Neural cell (in vitro differentiated cells): ENCODE results near the gene MRPS10. TPM values are rescaled to one million over a fixed set of nuclear protein-coding genes. Genes with fewer than 3 reads are reported as not detected.

Experiments used
- H2AFZ ChIP-seq: fragments of 200-600, 300-800 bp; sonication (generic), shearing (Covaris generic); 2 replicates; pipeline ENCODE4 v1.6.0; 2014; ENCODE audit warnings: low read depth, mild to moderate bottlenecking, antibody characterized with exemption, low read length, moderate library complexity
- H3F3A ChIP-seq: fragments of 200-600 bp; shearing (Covaris generic); 2 replicates; pipeline ENCODE4 v1.6.1; 2016; ENCODE audit warnings: mild to moderate bottlenecking, moderate library complexity, mixed read lengths, antibody characterized with exemption, low read length; ENCODE audit not compliant: insufficient read depth, poor library complexity, severe bottlenecking
- H3K27ac ChIP-seq: fragments of 200-600, 300-800 bp; sonication (generic), shearing (Covaris generic); 2 replicates; pipeline ENCODE4 v1.5.1; 2014; ENCODE audit warnings: mild to moderate bottlenecking, low read length, moderate library complexity
- H3K27me3 ChIP-seq: fragments of 300-800, 200-600 bp; sonication (generic), shearing (Covaris generic); 2 replicates; pipeline ENCODE4 v1.6.0; 2014; ENCODE audit warnings: mild to moderate bottlenecking, low read depth, low read length, moderate library complexity; ENCODE audit not compliant: insufficient read depth
- H3K36me3 ChIP-seq: fragments of 300-800, 200-600 bp; sonication (generic), shearing (Covaris generic); 2 replicates; pipeline ENCODE4 v1.5.1; 2014; ENCODE audit warnings: mild to moderate bottlenecking, antibody characterized with exemption, low read length, moderate library complexity; ENCODE audit not compliant: insufficient read depth
- H3K4me2 ChIP-seq: fragments of 300-800, 200-600 bp; sonication (generic), shearing (Covaris generic); 2 replicates; pipeline ENCODE4 v1.6.0; 2014; ENCODE audit warnings: mild to moderate bottlenecking, low read length
- H3K4me3 ChIP-seq: fragments of 300-800, 200-600 bp; sonication (generic), shearing (Covaris generic); 2 replicates; pipeline ENCODE4 v1.5.1; 2014; ENCODE audit warnings: mild to moderate bottlenecking, low read length, moderate library complexity
- H3K79me2 ChIP-seq: fragments of 200-600 bp; shearing (Covaris generic); replicated peaks from 2 replicates; pipeline ENCODE4 v1.6.0; 2014; ENCODE audit warnings: mild to moderate bottlenecking, low read length, moderate library complexity; ENCODE audit not compliant: insufficient read depth
- H3K9ac ChIP-seq: fragments of 300-800, 200-600 bp; sonication (generic), shearing (Covaris generic); 2 replicates; pipeline ENCODE4 v1.6.1; 2016; ENCODE audit warnings: mild to moderate bottlenecking, low read length, mixed read lengths
- H3K9me2 ChIP-seq: fragments of 200-600 bp; shearing (Covaris generic); 2 replicates; pipeline ENCODE4 v1.6.1; 2016; ENCODE audit warnings: mild to moderate bottlenecking, low read length, mixed read lengths; ENCODE audit not compliant: insufficient read depth
- H3K9me3 ChIP-seq: fragments of 200-600, 300-800 bp; sonication (generic), shearing (Covaris generic); 2 replicates; pipeline ENCODE4 v1.6.1; 2016; ENCODE audit warnings: mild to moderate bottlenecking, mixed run types, low read length, moderate library complexity, mixed read lengths
- H4K20me1 ChIP-seq: fragments of 200-600 bp; shearing (Covaris generic); 2 replicates; pipeline ENCODE4 v1.6.1; 2016; ENCODE audit warnings: mild to moderate bottlenecking, mixed run types; ENCODE audit not compliant: insufficient read depth
- EP300 ChIP-seq: fragments of 450-650 bp; conservative IDR thresholded peaks from 2 replicates; pipeline ENCODE4 v1.6.1; 2014; ENCODE audit warnings: antibody characterized with exemption, mild to moderate bottlenecking, moderate library complexity; ENCODE audit not compliant: poor library complexity, severe bottlenecking
- EZH2 ChIP-seq: fragments of 200-600, 300-800 bp; shearing (Covaris generic), sonication (generic); IDR thresholded peaks from 2 replicates; pipeline ENCODE4 v1.6.1; 2014; ENCODE audit warnings: antibody characterized with exemption, low read length, borderline replicate concordance, mild to moderate bottlenecking; ENCODE audit not compliant: insufficient read depth, poor library complexity, severe bottlenecking
- MXI1 ChIP-seq: fragments of 450-650 bp; conservative IDR thresholded peaks from 2 replicates; pipeline ENCODE4 v1.6.1; 2014; ENCODE audit warnings: antibody characterized with exemption, mild to moderate bottlenecking; ENCODE audit not compliant: poor library complexity, severe bottlenecking
- POLR2AphosphoS5 ChIP-seq: IDR thresholded peaks from 2 replicates; pipeline ENCODE4 v1.6.1; 2012
- RAD21 ChIP-seq: fragments of 450-650 bp; conservative IDR thresholded peaks from 2 replicates; pipeline ENCODE4 v1.6.1; 2014; ENCODE audit warnings: antibody characterized with exemption, mild to moderate bottlenecking, moderate library complexity
- SMC3 ChIP-seq: fragments of 450-650 bp; conservative IDR thresholded peaks from 2 replicates; pipeline ENCODE4 v1.6.1; 2014; ENCODE audit warnings: antibody characterized with exemption, mild to moderate bottlenecking, moderate library complexity; ENCODE audit not compliant: poor library complexity
- TAF1 ChIP-seq: IDR thresholded peaks from 2 replicates; pipeline ENCODE4 v1.6.1; 2012; ENCODE audit warnings: low read depth
- polyA plus RNA-seq: library from polyadenylated mRNA; depleted of rRNA; stranded (reverse); fragments of >200 nt; gene quantifications from 2 replicates; pipeline ENCODE4 v1.2.3, GENCODE V29; 2014
- TF ChIP-seq, protein P1 (sequence below): IDR thresholded peaks from 2 replicates; pipeline ENCODE4 v1.6.1; 2012; ENCODE audit warnings: borderline replicate concordance
- TF ChIP-seq, protein P2 (sequence below): fragments of 450-650 bp; IDR thresholded peaks from 2 replicates; pipeline ENCODE4 v1.5.1; 2014; ENCODE audit warnings: antibody characterized with exemption, mild to moderate bottlenecking, moderate library complexity; ENCODE audit not compliant: poor library complexity, severe bottlenecking

Gene MRPS10
- polyA plus RNA-seq, 1 donor from 2014 or later = 37.4 TPM

DNA sequence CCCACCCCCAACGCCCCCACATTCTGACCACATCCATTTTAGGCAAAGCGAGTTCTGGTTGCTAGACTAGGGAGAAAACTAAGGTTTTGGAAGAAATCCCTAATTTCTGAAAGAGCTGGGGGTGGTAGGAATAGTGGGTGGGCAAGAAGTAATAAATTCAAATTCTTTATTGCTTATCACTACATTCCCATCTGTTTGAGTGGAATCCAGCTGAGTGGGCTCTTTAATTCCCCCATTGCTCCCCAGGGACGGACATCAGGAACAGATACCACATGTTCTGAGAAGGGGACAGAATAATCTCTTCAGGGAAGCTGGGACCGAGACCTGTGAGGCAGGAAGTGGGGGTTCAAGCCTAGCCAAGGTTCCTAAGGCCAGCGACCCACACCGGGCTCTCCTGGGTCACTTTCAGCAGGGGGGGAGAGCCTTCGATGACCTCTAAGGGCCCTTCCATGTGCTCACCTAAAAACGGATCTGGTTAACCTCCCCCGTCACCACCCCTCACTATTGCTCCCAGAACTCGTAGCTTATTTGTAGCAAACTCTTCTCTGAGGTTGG is 42.3 kb upstream of the MRPS10 start:
- no peak overlapping the region for H2AFZ ChIP-seq

DNA sequence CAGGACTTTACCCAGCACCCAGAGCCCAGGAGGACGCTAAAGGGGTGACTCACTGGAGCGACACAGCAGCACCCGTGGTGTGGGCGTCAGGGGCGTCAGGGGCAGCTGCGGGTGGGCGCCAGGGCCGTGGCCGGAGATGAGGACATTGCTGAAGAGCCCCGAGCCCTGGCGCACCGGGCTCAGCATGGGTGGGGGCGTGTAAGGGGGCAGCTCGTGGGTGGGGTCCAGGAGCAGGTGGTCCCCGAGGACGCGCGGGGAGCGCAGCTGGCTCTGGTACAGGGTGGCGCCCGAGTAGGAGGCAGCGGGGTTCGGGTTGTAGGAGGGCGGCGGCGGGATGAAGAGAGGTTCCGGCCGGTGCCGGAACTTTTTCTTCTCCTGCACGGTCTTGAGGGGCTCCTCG is 41.6 kb upstream of the MRPS10 start:
- Histone ChIP-seq H3K4me2 (no peak overlapping the region), H3K9ac (no peak overlapping the region)

More for the DNA sequence above, 42.3 kb upstream of the MRPS10 start:
- Histone ChIP-seq H4K20me1 (no peaks in the 10 kb centered on the region), H3F3A (no peaks in the 10 kb centered on the region), H3K4me2 (no peak overlapping the region), H3K9me2 (no peaks in the 10 kb centered on the region), H3K9ac (no peak overlapping the region), H3K79me2 (no peaks in the 10 kb centered on the region), H3K4me3 (no peak overlapping the region), H3K27me3 (no peaks in the 10 kb centered on the region), H3K36me3 (no peaks in the 10 kb centered on the region), H3K27ac (no peak overlapping the region), H3K9me3 (no peaks in the 10 kb centered on the region)
- TF ChIP-seq EP300 (no peak), RAD21 (no peak), EZH2 (no peak), POLR2AphosphoS5 (no peak)

More for the DNA sequence above, 41.6 kb upstream of the MRPS10 start:
- H3K4me3 ChIP-seq = no peak overlapping the region
- H3K9me3 ChIP-seq = no peaks in the 10 kb centered on the region
- TF ChIP-seq MXI1 (no peak), RAD21 (no peak), POLR2AphosphoS5 (no peak), TAF1 (no peak), SMC3 (no peak), EP300 (no peak), EZH2 (no peak)
- TF ChIP-seq, protein P1, sequence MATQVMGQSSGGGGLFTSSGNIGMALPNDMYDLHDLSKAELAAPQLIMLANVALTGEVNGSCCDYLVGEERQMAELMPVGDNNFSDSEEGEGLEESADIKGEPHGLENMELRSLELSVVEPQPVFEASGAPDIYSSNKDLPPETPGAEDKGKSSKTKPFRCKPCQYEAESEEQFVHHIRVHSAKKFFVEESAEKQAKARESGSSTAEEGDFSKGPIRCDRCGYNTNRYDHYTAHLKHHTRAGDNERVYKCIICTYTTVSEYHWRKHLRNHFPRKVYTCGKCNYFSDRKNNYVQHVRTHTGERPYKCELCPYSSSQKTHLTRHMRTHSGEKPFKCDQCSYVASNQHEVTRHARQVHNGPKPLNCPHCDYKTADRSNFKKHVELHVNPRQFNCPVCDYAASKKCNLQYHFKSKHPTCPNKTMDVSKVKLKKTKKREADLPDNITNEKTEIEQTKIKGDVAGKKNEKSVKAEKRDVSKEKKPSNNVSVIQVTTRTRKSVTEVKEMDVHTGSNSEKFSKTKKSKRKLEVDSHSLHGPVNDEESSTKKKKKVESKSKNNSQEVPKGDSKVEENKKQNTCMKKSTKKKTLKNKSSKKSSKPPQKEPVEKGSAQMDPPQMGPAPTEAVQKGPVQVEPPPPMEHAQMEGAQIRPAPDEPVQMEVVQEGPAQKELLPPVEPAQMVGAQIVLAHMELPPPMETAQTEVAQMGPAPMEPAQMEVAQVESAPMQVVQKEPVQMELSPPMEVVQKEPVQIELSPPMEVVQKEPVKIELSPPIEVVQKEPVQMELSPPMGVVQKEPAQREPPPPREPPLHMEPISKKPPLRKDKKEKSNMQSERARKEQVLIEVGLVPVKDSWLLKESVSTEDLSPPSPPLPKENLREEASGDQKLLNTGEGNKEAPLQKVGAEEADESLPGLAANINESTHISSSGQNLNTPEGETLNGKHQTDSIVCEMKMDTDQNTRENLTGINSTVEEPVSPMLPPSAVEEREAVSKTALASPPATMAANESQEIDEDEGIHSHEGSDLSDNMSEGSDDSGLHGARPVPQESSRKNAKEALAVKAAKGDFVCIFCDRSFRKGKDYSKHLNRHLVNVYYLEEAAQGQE = no peak
- TF ChIP-seq, protein P2, sequence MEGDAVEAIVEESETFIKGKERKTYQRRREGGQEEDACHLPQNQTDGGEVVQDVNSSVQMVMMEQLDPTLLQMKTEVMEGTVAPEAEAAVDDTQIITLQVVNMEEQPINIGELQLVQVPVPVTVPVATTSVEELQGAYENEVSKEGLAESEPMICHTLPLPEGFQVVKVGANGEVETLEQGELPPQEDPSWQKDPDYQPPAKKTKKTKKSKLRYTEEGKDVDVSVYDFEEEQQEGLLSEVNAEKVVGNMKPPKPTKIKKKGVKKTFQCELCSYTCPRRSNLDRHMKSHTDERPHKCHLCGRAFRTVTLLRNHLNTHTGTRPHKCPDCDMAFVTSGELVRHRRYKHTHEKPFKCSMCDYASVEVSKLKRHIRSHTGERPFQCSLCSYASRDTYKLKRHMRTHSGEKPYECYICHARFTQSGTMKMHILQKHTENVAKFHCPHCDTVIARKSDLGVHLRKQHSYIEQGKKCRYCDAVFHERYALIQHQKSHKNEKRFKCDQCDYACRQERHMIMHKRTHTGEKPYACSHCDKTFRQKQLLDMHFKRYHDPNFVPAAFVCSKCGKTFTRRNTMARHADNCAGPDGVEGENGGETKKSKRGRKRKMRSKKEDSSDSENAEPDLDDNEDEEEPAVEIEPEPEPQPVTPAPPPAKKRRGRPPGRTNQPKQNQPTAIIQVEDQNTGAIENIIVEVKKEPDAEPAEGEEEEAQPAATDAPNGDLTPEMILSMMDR = no peak
- H3K27ac ChIP-seq = no peak overlapping the region
- no peaks in the 10 kb centered on the region for H4K20me1 ChIP-seq
- H3K9me2 ChIP-seq = no peaks in the 10 kb centered on the region
- no peaks in the 10 kb centered on the region for H3F3A ChIP-seq
- no peaks in the 10 kb centered on the region for H3K36me3 ChIP-seq
- H3K79me2 ChIP-seq = no peaks in the 10 kb centered on the region
- no peaks in the 10 kb centered on the region for H3K27me3 ChIP-seq
- H2AFZ ChIP-seq = no peak overlapping the region
